Mammary epithelial cell (primary cell): ENCODE measurements around the gene SEMA3C.

Source experiments
- CTCF ChIP-seq, 2 donors: IDR thresholded peaks in 1 of 2; conservative IDR thresholded peaks in 1 of 2; 2 replicates each; pipeline ENCODE4 v1.5.1; 2011 to 2012; ENCODE audit warnings: inconsistent platforms in 2 of 2, low read length in 2 of 2, mild to moderate bottlenecking in 2 of 2, control low read depth in 1 of 2, low read depth in 1 of 2; ENCODE audit not compliant: insufficient read depth in 1 of 2; ENCODE audit errors: extremely low read depth in 1 of 2
- EZH2 ChIP-seq: IDR thresholded peaks from 2 replicates; pipeline ENCODE4 v1.6.1; 2012; ENCODE audit warnings: low read length, inconsistent platforms, borderline replicate concordance

GRCh38 chr7:80804589-80804988, 114.3 kb downstream of the SEMA3C start:
- TF ChIP-seq CTCF (conservative IDR thresholded peaks at IDR 0.05 in 1 of 2, IDR thresholded peaks at IDR 0.05 in 1 of 2; ENCODE audit: extremely low read depth in 1 of 2, insufficient read depth in 1 of 2, low read depth in 1 of 2, low read length in 2 of 2) (no peak), EZH2 (no peak)
